Suprapubic skin (tissue), 3 donors: ENCODE measurements around the gene POR.
"Not testable (repeated sequence)": the region's sequence is repeated elsewhere in the genome, so short reads cannot be mapped to it uniquely, and the experiment has no call there.

Experiments
- EP300 ChIP-seq: sonication (generic); formaldehyde crosslinking; IDR thresholded peaks from one replicate; pipeline ENCODE4 v1.6.1; 2017; ENCODE audit warnings: antibody characterized with exemption
- TF ChIP-seq, protein P1 (sequence below), 2 donors: fragments of 200-600 bp in 1 of 2; fragments of 450-650 bp in 1 of 2; sonication (generic) in 1 of 2; IDR thresholded peaks; one replicate each; pipeline ENCODE4 v1.5.1; 2016 to 2019; ENCODE audit warnings: antibody characterized with exemption in 2 of 2, mild to moderate bottlenecking in 1 of 2, moderate library complexity in 1 of 2

DNA sequence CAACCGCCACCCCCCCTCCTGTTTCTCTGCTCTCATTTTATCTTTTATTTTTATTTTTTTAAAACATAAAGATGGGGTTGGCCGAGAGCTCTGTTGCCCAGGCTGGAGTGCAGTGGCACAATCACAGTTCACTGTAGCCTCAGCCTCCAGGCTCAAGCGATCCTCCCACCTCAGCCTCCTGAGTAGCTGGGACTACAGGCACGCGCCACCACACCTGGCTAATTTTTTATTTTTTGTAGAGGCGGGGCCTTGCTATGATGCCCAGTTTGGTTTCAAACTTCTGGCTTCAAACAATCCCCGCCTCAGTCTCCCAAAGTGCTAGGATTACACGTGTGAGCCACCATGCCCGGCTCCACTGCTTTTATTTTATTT is 7.3 kb upstream of the POR start:
- TF ChIP-seq, protein P1, sequence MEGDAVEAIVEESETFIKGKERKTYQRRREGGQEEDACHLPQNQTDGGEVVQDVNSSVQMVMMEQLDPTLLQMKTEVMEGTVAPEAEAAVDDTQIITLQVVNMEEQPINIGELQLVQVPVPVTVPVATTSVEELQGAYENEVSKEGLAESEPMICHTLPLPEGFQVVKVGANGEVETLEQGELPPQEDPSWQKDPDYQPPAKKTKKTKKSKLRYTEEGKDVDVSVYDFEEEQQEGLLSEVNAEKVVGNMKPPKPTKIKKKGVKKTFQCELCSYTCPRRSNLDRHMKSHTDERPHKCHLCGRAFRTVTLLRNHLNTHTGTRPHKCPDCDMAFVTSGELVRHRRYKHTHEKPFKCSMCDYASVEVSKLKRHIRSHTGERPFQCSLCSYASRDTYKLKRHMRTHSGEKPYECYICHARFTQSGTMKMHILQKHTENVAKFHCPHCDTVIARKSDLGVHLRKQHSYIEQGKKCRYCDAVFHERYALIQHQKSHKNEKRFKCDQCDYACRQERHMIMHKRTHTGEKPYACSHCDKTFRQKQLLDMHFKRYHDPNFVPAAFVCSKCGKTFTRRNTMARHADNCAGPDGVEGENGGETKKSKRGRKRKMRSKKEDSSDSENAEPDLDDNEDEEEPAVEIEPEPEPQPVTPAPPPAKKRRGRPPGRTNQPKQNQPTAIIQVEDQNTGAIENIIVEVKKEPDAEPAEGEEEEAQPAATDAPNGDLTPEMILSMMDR (IDR thresholded peaks at IDR 0.05) = not testable (repeated sequence)
- TF ChIP-seq EP300 = not testable (repeated sequence)
